Glutamatergic neuron (in vitro differentiated cells): ENCODE results near the gene HDAC2. TPM values are rescaled to one million over a fixed set of nuclear protein-coding genes. Genes with fewer than 3 reads are reported as not detected.
"Not testable (repeated sequence)": the region's sequence is repeated elsewhere in the genome, so short reads cannot be mapped to it uniquely, and the experiment has no call there.

Source experiments
- DNase-seq: peaks from one replicate; pipeline ENCODE4 v3.0.0; 2022
- H3K27ac Mint-ChIP-seq: one replicate; pipeline ENCODE4 v1.8.0; 2020; ENCODE audit warnings: mild to moderate bottlenecking, mixed read lengths, inconsistent platforms; ENCODE audit not compliant: unreplicated experiment
- H3K27me3 Mint-ChIP-seq: one replicate; pipeline ENCODE4 v1.8.0; 2020; ENCODE audit warnings: mild to moderate bottlenecking, moderate library complexity, mixed read lengths, inconsistent platforms; ENCODE audit not compliant: unreplicated experiment
- H3K36me3 Mint-ChIP-seq: one replicate; pipeline ENCODE4 v1.8.0; 2020; ENCODE audit warnings: mild to moderate bottlenecking, mixed read lengths, inconsistent platforms; ENCODE audit not compliant: unreplicated experiment
- H3K4me1 Mint-ChIP-seq: one replicate; pipeline ENCODE4 v1.8.0; 2020; ENCODE audit warnings: mild to moderate bottlenecking, low read depth, mixed read lengths, inconsistent platforms; ENCODE audit not compliant: unreplicated experiment
- H3K4me3 Mint-ChIP-seq: one replicate; pipeline ENCODE4 v1.8.0; 2020; ENCODE audit warnings: mild to moderate bottlenecking, mixed read lengths, inconsistent platforms; ENCODE audit not compliant: unreplicated experiment
- H3K9me3 Mint-ChIP-seq: one replicate; pipeline ENCODE4 v1.8.0; 2020; ENCODE audit warnings: mild to moderate bottlenecking, moderate library complexity, mixed read lengths, inconsistent platforms; ENCODE audit not compliant: unreplicated experiment
- CTCF ChIP-seq: fragments of 200-600 bp; sonication (generic); IDR thresholded peaks from one replicate; pipeline ENCODE4 v1.5.0; 2021; ENCODE audit not compliant: partially characterized antibody, unreplicated experiment
- long read RNA-seq: library from polyadenylated mRNA; unstranded; transcript quantifications from one replicate; pipeline ENCODE4 v2.0.0, GENCODE V29; 2020; ENCODE audit not compliant: unreplicated experiment
- total RNA-seq: library from RNA; stranded (reverse); fragmentation: NEBNext Ultra II Directional; extraction: Animal tissue kit (Norgen Biotek cat#: 25700); gene quantifications from one replicate; pipeline ENCODE4 v1.2.1, GENCODE V29; 2021; ENCODE audit not compliant: unreplicated experiment

HDAC2 gene
- 389 TPM for total RNA-seq
- long read RNA-seq, full-length matches to known transcripts, result 352 of 503 reads
- long read RNA-seq, partial matches to known transcripts, result 133 of 503 reads
- long read RNA-seq, other reads (novel, unspliced or antisense), result 18 of 503 reads

GRCh38 chr6:113970805-113971676, at the start of gene HDAC2:
TSS of gene HDAC2 (minus strand) at chr6:113971148. CDS start at chr6:113970908, 240 bp downstream.
- TF ChIP-seq CTCF, result no peak
- Mint-ChIP-seq H3K36me3 (no peaks in the 10 kb centered on the region), H3K9me3 (peaks cover 15% of the 10 kb centered on the region), H3K27me3 (peaks cover 12% of the 10 kb centered on the region), H3K4me3 (peak within 1 kb of the TSS; percentile 93), H3K27ac (peak within 1 kb of the TSS; percentile 100), H3K4me1 (peaks cover 15% of the 10 kb centered on the region)
- peak; percentile 92 for DNase-seq

- DNase-seq, result no peak
- Mint-ChIP-seq H3K27ac (no peak overlapping the region), H3K9me3 (peaks cover 3% of the 10 kb centered on the region), H3K4me1 (no peaks in the 10 kb centered on the region), H3K4me3 (no peak overlapping the region), H3K27me3 (peaks cover 2% of the 10 kb centered on the region), H3K36me3 (peaks cover 19% of the 10 kb centered on the region)
- TF ChIP-seq CTCF, result no peak
Observed at GRCh38 chr6:114020196-114020595, 49.2 kb upstream of the HDAC2 start.

DNA sequence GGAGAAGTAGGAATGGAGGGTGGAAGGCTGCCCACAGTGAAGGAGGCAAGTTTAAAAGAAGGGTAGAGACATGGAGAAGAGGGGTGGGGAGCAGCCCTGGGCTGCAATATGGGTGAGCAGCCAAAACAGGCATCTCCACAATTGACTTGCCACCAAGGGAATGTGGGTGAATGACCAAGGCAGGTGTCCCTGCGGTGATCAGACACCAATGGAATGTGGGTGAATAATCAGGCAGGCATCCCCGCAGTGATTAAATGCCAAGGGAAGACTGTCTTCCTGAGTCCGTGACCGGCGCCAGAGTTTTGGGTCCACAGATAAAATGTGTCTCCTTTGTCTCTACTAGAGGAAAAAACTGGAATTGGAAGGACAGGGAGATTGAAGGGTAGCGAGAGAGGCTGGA, 46.2 kb upstream of the HDAC2 start:
- not testable (repeated sequence) for H3K27me3 Mint-ChIP-seq, H3K4me3 Mint-ChIP-seq, H3K27ac Mint-ChIP-seq, H3K9me3 Mint-ChIP-seq, DNase-seq, H3K4me1 Mint-ChIP-seq
- peaks cover 19% of the 10 kb centered on the region for H3K36me3 Mint-ChIP-seq

GRCh38 chr6:114014106-114014505, 43.2 kb upstream of the HDAC2 start:
- H3K9me3 Mint-ChIP-seq, H3K27ac Mint-ChIP-seq, H3K4me1 Mint-ChIP-seq, H3K4me3 Mint-ChIP-seq, H3K27me3 Mint-ChIP-seq, DNase-seq: not testable (repeated sequence)
- H3K36me3 Mint-ChIP-seq, result peaks cover 13% of the 10 kb centered on the region

DNA sequence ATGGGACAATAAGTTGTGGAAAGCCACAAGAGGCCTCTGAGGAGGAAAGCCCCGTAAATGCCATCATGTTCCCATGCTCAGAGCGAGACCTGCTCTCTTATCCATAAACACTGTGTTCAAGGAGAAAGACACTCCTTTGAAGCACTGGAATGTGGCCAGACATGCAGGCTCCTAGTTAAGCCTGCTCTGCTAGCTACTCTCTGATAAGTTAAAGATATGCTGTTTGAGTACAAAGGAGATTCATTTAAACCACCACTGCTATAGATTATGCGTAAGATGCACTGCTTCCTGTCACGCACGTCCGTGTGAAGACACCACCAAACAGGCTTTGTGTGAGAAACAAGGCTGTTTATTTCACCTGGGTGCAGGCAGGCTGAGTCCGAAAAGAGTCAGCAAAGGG, 40.5 kb upstream of the HDAC2 start:
- H3K36me3 Mint-ChIP-seq, DNase-seq, H3K4me1 Mint-ChIP-seq, H3K9me3 Mint-ChIP-seq, H3K4me3 Mint-ChIP-seq, H3K27ac Mint-ChIP-seq, H3K27me3 Mint-ChIP-seq: not testable (repeated sequence)

DNA sequence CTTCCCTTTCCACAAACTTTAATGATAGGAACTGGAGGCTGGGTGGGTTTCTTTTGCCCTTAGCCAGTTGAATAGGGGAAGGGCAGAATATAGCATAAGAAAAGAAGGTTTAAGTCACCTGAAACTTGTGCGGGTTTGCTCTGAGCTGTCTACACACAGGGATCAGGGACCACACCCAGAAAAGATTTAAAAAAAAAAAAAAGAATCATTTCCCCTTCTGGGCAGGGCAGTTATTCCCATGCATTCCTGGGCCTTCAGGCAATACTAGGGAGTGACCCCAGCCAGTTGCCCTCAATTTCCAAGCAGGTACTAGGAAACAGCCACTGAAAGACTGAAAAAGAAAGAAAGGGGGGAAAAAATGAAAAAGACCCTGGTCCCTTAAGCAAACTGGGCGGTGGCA, 39.6 kb upstream of the HDAC2 start:
- no peak for DNase-seq
- H3K9me3 Mint-ChIP-seq, result no peaks in the 10 kb centered on the region
- TF ChIP-seq CTCF, result no peak
- no peak overlapping the region for H3K27ac Mint-ChIP-seq
- peaks cover 4% of the 10 kb centered on the region for H3K36me3 Mint-ChIP-seq
- H3K27me3 Mint-ChIP-seq, result no peaks in the 10 kb centered on the region
- peaks cover 7% of the 10 kb centered on the region for H3K4me1 Mint-ChIP-seq
- H3K4me3 Mint-ChIP-seq, result no peak overlapping the region
